GM19043 (cell line): ENCODE data around the gene PNMA8C.
"Not testable (repeated sequence)": the region's sequence is repeated elsewhere in the genome, so short reads cannot be mapped to it uniquely, and the experiment has no call there.

Experiments used
- ATAC-seq: cut with Tn5 transposase; IDR thresholded peaks from one replicate; pipeline ENCODE4 v1.9.1; 2021; ENCODE audit warnings: low read depth; ENCODE audit not compliant: unreplicated experiment

PNMA8C gene

DNA sequence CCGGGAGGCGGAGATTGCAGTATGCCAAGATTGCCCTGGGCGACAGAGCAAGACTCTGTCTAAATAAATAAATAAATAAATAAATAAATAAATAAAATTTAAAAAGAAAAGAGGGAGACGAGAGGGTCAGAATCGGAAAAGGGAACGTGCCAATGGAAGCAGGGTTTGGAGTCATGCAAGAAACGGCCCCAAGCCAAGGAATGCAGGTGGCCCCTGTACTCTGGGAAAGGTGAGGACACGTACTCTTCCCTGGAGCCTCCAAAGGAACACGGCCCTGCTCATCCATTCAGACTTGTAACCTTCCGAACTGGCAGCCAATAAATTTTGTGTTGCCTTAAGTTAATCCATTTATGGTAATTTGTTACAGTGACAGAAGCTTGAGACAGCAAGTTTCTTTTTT is 19.9 kb upstream of the PNMA8C start:
- no peak for ATAC-seq

DNA sequence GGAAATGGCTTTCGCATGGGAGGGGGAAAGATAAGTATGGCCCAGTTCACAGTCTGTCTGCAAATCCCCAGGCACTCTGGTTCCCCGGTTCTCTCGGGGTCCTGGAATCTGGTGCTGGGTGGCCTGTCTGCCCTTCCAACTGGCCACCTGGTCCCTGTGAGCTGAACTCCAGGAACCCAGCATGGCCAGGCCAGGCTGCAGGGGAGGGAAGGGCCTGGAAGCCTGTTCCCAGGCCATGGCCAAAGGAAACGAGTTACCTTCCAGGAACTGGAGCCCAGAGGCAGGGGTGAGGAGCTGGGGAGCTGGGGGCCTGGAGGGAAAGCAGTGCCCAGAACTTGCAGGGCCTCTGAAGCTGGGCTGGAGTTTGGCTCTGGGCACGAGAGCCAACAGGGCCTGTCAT is 19.1 kb upstream of the PNMA8C start:
- no peak for ATAC-seq

DNA sequence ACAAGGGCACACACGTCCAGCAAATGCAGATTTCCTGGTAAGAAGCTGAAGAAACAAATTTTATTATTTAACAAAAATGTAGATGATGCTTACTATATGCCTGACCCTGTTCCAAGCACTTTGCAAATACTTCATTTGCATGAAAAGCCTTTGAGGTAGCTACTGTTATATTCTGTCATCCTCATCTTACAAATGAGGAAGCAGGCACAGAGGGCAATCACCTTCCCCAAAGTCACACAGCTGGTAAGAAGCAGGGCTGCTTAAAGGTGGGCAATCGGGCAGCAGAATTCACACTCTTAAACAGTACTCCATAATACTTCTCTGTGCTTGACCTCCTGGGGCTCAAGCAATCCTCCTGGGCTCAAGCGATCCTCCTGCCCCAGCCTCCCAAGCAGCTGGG is 18.3 kb upstream of the PNMA8C start:
- no peak for ATAC-seq

DNA sequence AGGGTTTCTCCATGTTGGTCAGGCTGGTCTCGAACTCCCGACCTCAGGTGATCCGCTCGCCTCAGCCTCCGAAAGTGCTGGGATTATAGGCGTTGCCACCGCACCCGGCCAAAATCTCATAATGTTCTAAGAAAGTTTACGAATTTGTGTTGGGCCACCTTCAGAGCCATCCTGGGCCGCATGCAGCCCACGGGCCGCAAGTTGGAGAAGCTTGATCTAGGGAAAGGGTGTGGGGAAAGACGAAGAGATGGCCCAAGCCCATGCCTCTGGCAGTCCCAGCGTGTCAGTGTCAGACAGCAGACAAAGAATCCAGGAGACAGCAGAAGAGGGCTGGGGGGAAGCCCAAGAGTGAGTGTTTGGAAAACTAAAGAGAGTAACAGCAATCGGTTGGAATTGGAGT is 17.3 kb upstream of the PNMA8C start:
- ATAC-seq: no peak

DNA sequence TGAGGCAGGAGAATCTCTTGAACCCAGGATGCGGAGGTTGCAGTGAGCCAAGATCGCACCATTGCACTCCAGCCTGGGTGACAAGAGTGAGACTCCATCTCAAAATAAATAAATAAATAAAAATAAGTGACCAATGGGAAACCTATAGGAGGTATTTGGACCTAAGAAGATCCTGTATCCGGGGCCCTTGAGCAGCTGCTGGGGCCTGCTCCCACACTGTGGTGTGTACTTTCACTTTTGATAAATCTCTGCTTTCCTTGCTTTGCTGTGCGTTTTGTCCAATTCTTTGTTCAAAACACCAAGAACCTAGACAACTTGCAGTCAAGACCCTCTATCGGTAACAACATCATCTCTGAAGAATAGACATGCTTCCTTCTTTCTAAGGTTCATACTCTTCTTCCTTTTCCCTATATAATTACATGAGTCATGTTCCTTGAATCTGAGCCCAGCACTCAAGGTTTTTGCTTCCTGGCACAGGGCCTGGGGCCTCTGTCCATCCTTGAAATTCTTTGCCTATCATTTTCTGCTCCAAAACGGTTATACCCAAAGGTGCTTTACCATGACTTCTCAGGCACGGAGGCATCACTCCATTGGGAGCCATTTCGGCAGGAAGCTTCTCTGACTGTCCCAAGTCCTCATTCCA is 14.2 kb upstream of the PNMA8C start:
- no peak for ATAC-seq

DNA sequence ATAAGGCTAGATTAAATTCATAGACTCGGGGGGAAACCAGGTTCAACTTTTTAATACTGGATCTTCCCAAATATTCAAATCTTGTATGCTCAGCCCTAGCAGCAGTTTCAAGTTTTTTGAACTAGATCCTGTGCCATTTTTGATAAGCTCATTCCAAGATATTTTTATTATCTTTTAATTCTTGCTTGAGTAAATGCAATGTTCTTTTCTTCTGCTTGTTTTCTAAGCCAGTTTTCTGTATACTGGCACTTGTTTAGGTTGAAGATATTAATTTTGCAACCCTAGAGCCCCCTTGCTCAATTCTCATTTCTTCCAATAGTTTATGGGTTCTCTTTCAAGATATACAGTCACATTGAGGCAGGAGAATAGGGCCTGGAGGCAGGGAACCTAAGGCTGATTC is 13.1 kb upstream of the PNMA8C start:
- no peak for ATAC-seq

DNA sequence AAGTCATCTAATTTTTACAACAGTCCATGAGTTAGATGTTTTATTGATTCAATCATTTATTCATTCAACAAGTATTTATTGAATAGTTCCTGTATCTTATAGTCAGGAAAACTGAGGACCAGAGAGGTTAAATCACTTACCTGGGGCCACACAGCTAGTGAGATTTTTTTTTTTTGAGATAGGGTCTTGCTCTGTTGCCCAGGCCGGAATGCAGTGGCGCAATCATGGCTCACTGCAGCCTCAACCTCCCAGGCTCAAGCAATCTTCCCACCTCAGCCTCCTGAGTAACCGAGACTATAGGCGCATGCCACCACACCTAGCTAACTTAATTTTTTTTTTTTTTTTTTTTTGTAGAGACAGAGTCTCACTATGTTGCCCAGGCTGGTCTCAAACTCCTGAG is 7.0 kb upstream of the PNMA8C start:
- ATAC-seq: not testable (repeated sequence)

DNA sequence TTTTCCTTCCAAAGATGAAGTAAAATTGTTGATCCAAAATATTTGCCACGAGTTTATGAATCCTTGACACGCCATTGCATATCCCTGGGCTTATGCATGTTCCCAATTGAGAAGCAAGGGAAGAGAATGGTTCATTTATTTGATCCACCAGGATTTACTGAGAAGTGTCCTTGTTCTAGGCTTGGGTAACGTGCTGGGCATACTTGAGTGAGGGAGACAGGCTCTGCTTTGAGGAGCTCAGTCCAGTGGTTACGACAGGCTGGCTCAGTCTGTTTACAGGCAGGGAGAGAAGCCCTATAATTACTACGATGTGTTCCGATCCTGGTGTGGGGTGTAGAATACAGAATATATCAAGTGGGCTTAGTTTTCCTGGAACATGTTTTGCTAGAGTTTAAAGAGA is 6.3 kb upstream of the PNMA8C start:
- no peak for ATAC-seq

DNA sequence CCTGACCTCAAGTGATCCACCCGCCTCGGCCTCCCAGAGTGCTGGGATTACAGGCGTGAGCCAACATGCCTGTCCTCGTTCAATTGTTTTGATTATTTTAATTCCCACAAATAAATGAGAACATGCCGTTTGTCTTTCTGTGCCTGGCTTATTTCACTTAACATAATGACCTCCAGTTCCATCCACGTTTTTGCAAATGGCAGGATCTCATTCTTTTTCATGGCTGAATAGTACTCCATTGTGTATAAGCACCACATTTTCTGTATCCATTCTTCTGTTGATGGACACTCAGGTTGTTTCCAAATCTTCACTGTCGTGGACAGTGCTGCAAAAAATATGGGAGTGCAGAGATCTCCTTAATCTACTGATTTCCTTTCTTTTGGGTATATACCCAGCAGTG is 4.7 kb upstream of the PNMA8C start:
- ATAC-seq: not testable (repeated sequence)

DNA sequence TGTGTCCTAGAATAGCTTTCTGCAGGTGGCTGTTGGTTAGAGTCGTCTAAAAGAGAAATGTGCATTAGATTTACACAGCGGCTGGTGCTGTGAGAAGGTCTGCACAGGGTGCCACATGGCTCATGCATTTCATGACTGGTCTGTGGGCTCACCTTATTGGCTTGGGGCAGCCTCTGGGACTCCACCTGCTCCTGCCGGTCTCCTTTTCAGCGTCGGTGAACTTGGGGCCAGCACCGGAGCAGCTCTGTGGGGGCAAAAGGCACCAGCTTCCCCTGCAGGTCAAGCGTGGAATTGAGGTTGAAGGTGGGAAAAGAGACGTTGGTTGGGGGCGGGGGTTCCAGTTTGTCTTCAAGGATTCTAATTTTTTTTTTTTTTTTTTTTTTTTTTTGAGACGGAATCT is 3.1 kb upstream of the PNMA8C start:
- ATAC-seq: no peak

DNA sequence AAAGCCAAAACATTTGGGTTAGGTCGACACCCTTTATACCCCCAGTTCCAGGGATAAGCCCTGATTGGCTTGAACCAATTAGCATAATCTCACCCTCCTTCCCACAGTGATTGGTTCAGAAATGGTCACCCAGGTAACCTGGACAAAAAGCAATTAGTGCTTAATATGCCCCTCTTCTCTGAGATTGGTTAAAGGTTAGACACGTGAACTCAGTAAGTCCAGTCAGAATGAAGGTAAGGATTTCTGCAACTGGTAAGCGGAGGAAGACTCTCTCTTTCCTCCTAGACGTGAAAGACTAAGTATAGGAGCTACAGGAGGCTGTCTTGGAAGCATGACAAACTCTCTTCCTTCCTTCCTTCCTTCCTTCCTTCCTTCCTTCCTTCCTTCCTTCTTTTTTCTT is 1.3 kb upstream of the PNMA8C start:
- no peak for ATAC-seq

DNA sequence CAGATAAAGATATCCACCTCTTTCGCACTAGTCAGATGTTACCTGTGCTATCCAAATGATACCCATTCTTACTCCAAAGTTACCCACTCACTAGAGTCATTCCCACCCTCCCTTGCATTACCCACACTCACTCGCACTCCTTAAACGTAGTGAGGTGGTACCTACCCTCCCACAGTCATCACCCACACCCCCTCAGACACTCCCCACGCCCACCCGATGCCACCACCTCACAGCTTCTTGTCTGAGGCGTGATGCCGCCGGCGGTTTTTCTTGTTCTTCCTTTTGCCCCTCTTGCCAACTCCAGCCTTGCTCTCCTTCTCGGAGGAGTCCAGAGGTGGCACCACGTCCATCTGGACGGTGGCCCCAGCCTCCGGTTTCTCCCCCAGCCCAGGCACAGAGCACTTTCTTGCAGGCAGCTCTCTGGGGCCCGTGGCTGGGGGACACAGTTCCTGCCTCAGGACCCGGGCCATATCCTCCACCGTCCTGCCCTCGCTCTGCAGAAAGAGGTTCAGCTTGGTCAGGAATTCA is 1.2 kb downstream of the PNMA8C start:
- ATAC-seq: no peak

DNA sequence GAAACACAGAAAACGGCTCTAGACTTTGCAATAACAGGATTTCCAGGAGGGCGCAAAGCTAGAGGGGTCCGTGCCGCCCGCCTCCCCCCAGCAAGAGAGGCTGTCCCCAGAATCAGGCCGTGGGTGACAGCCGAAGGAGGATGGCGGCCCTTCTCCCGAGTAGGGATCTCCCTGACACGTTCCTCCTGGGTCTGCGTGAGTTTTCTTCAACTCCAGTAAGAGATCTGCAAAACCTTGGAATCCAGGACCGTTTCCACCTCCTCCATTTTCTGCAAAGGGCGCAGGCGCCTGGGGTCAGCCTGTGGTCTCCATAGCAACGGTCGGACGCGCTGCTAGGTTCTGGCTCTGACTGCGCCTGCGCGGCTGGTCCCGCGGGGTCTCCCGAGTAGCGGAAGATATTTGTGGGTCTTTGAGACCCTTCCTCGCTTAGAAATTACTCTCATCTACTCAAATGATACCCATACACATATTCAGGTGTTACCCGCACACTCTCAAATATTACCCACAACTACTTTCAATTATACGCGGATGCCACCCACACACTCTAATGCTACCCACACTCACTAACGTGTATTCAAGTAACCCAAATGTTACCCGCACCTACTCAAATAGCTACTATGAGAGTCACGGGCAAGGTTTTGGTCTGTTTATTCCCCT is 2.1 kb downstream of the PNMA8C start:
- no peak for ATAC-seq

DNA sequence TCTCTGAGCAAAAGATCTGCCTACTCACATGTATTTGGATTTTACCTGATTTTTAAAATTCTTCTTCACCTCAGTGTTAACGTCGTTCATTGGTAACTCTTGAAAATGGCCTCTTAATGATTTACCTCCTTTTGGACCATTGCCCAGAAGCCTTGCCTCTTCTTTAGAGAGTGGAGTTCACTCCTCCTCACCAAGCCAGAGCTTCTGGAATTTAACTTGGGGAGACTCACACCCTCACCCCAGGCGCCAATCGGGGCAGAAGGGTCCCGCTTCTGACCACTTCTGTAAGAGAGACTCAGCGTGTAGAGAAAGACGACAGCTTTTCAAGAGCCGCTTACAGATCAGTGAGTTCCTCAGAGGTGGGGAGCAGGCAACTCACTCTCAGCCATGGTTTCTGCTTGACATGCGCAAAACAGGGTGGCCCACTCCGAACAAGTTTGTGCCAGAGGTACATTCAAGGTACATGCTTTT is 2.7 kb downstream of the PNMA8C start:
- no peak for ATAC-seq

DNA sequence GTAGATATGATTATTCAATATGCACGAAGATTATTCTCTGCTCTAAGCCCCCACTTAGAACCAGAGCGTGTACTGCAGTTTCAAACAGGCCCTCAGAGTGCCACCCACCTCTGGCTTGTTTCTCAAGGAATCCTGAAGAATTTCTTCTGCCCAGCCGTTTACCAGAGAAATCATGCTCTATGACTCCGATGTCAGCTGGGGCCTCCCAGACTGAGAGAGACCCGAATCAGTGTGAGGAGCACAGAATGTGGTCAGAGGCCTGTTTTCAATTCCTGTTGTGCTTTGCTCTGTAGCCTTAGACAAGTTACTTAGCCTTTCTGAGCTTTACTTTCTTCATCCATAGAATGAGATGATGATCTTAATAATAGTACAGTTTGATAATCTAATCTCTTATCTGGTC is 5.5 kb downstream of the PNMA8C start:
- ATAC-seq: no peak

DNA sequence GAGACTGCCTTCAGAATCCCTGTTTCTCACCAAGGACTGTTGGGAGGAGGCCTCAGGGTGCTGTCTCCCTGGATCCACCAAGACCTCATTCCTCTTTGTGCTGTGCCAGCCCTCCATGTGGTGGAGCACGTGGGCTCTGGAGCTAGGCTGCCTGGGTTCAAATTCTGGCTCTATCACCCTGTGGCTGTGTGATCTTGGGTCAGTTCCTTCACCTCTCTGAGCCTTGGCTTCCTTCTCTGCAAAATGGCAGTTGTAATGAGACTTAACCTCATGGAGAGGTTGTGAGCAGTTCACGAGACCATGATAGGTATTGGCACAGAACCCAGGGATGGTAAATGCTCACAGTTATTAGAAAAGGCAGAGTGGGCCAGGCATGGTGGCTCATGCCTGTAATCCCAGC is 6.4 kb downstream of the PNMA8C start:
- no peak for ATAC-seq

DNA sequence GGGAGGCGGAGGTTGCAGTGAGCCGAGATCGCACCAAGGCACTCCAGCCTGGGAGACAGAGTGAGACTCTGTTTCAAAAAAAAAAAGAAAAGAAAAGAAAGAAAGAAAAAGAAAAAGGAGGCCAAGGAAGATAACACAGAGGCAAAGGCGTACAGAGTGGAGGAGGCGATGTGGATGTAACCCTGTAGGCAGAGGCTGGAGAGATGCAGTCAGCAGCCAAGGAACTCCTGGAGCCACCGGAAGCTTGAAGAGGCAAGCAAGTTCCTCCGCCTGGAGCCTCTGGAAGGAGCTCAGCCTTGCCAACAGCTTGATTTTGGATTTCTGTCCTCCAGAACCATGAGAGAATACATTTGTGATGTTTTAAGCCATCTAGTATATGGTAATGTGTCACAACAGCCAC is 8.7 kb downstream of the PNMA8C start:
- no peak for ATAC-seq

DNA sequence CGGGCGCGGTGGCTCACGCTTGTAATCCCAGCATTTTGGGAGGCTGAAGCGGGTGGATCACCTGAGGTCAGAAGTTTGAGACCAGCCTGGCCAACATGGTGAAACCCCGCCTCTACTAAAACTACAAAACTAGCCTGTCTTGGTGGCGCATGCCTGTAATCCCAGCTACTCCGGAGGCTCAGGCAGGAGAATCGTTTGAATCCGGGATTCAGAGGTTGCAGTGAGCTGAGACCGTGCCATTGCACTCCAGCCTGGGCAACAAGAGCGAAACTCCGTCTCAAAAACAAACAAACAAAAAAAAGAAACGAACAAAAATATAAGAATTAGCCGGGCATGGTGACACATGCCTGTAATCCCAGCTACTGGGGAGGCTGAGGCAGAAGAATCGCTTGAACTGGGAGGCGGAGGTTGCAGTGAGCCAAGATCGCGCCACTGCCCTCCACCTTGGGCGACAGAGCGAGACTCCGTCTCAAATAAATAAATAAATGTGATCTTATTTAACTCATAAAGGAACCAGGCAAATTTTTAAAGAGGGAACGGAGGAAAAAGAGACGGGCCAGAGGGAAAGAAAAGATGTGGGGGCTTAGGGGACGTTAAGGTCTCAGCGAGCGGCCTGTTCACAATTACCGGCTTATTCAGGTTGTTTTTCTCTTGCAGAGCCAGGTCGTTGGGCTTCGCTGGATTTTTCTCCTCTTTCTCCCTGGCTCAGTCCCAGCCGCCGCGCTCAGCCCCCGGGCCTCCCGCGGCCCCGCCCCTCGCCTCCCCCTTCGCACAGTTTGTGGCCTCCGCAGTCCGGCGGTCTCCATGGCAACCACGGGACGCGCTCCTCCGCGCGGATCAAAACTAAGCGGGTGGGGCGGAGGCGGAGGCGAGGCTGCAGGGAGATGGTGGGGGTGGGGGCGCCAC is 12.7 kb downstream of the PNMA8C start:
- ATAC-seq: not testable (repeated sequence)

DNA sequence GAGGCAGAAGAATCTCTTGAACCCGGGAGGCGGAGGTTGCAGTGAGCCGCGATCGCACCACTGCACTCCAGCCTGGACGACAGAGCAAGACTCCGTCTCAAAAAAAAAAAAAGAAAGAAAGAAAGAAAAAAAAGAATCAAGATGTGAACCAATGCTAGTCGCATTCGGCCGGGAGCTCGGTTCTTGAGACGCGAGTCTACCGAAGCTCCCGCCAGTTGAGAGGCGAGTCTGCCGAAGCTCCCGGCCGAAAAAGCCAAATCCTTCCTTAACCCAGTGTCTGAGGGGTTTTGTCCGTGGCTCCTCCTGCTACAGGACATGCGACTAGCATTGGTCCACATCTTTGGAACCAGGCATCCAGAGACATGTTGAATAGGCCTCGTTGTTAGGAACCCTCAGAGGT is 13.8 kb downstream of the PNMA8C start:
- ATAC-seq: not testable (repeated sequence)

DNA sequence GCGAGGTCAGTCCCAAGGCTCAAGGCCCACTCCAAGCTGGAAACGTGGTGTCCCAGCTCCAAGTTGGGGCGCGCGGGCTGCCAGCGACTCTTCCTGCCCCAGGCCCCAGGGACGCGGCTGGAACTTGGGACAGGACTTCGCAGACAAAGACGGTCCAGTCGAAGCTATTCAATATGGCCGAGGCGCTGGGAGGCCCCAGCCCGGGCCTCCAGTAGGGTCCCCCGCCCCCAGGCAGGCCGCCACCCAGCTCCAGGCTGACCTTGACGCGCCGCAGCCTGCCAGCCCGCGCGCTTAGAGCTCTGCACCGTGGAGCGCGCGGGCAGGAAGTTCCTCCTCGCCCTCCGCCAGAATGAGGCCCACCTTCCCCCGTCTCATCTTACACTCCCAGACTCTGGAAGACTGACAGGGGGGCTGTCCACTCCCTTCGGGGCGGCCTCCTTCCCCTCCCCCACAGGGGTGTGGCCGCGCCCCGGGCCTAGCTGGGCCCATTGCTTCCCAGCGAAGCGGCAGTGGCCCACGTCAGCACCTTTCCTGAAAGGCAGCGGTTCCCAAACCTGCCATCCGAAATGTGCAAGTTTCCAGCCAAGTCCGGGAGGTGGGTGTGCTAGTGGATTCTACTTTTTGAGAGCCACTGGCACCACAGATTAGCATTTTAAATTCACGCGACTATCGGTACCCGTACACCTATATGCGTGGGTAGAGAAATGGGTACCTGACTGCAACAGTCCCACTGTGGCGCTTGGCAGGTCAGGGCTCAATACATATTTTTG is 15.3 kb downstream of the PNMA8C start, which contains the start of gene CCDC8:
Gene CCDC8, minus strand, starts transcription at position 303 of the 770 bp plus-strand sequence. CDS start 754 bp downstream, outside the sequence.
- ATAC-seq: no peak
